Hematopoietic multipotent progenitor cell treated with erythropoietin and hydrocortisone succinate and interleukin-3 and kit ligand, for 4 days (in vitro differentiated cells): Measurements from ENCODE around the gene TSSK6.

ENCODE experiments used
- DNase-seq: peaks from one replicate; pipeline ENCODE4 v3.0.0-alpha.2; 2015

TSSK6 gene

GRCh38 chr19:19544257-19544953, 29.1 kb upstream of the TSSK6 start:
- no peak for DNase-seq

- DNase-seq = no peak
Measured at GRCh38 chr19:19543640-19544039, 28.3 kb upstream of the TSSK6 start.

DNA sequence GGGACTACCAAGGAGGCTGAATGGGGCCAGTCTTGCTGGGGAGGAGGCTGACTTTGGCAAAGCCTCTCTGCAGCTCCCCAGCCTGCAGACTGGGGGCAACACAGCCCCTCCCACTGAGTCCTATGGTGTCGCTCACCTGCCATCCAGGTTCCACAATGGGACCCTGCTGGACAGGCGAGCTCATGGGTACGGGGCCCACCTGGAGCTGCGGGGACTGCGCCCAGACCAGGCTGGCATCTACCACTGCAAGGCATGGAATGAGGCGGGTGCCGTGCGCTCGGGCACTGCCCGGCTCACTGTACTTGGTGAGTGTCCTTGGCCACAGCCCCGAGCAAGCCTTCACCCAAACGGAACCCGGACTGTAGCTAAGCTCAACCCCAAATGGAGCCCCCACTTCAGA, 27.8 kb upstream of the TSSK6 start:
- DNase-seq = no peak

DNA sequence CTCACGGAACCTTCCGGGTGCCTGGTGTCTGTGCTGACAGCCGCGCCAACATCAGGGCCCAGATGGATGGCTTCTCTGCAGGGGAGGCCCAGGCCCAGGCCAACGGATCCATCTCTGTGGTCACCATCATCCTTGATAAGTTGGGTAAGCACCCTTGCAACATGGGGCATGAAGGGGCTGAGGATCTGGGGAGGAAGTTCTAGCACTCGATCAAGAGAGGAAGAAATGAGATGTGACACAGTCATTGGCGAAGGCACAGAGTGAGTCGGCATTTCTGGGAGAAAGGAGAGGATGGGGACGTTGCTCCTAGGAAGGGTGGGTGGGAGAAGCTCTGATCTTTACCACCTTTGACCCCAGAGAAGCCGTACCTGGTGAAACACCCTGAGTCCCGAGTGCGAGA, 27.2 kb upstream of the TSSK6 start:
- DNase-seq = peak; percentile 66

DNA sequence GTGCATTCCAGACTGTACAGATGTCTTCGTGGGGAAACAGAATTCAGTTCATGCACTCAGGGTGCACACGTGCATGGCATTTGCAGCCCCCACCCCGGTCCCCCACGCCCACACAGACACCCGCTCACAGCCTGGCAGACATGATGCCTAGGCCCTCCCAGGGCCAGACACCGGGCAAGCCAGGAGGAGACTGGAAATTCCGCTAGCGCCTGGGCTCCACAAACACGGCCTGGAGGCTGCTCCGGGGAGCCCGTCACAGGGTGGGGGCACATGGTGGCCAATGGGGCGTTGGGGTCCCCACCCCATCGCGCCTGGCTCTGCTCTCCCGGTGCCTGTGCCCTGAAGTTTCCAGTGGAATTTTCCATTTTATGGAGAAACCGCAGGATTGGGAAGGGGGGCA, 26.3 kb upstream of the TSSK6 start:
- DNase-seq = no peak

GRCh38 chr19:19540715-19541515, 25.6 kb upstream of the TSSK6 start:
- peak; percentile 82 for DNase-seq

GRCh38 chr19:19540064-19540714, 24.8 kb upstream of the TSSK6 start:
- peak; percentile 95 for DNase-seq

DNA sequence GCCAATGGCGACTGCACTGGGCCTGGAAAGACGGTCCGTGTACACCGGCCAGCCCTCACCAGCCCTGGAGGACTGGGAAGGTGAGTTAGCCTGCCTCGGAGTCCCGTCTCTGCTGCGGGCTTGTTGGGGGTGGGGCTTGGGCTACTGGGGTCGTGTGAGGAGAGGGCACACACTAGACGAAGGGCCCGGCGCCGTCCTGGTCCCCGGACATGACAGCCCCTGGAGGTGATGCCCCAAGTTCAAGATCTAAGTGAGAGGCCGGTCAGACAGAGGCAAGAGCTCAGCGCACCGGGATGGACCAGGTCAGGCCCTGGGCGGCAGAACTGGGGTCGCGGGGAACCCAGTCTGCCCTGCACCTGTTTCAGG, 24.3 kb upstream of the TSSK6 start:
- DNase-seq = no peak

GRCh38 chr19:19538785-19539166, 23.4 kb upstream of the TSSK6 start:
- DNase-seq = no peak

DNA sequence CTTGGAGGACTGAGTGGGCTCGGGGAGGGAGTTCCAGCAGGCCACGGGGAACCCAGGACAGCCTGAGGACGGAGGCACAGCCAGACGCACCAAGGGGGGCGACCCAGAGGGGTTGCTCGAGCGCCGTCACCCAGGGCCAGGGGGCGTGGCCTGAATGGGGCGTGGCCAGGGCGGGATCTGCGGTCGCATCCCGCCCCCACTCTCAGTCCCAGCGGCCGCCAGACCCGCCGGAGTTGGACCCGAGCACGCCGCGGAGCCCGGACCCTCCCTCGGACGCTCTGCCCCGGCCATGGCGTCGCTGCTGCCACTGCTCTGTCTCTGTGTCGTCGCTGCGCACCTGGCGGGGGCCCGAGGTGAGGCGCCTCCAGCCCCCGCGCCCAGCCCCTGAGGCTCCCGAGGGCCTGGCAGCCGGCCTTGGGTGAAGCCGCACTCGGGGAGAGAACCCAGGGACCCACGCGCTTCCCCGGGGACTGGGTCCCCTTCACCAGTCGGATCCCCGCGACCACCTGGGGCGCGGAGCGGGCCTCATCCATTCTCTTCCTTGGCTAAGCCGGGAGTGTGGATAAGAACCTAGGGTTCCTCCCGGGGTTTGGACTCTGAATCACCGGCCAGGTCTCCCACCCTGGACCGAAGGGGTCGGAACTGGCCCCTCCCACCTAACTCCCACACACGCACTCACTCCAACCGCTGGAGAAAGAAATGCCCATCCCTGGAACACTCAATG, 22.9 kb upstream of the TSSK6 start, which contains the start of gene CILP2:
CILP2 (plus strand) TSS at position 205 of the 724 bp plus-strand sequence; CDS start at position 290, 85 bp downstream.
- DNase-seq = peak; percentile 58

DNA sequence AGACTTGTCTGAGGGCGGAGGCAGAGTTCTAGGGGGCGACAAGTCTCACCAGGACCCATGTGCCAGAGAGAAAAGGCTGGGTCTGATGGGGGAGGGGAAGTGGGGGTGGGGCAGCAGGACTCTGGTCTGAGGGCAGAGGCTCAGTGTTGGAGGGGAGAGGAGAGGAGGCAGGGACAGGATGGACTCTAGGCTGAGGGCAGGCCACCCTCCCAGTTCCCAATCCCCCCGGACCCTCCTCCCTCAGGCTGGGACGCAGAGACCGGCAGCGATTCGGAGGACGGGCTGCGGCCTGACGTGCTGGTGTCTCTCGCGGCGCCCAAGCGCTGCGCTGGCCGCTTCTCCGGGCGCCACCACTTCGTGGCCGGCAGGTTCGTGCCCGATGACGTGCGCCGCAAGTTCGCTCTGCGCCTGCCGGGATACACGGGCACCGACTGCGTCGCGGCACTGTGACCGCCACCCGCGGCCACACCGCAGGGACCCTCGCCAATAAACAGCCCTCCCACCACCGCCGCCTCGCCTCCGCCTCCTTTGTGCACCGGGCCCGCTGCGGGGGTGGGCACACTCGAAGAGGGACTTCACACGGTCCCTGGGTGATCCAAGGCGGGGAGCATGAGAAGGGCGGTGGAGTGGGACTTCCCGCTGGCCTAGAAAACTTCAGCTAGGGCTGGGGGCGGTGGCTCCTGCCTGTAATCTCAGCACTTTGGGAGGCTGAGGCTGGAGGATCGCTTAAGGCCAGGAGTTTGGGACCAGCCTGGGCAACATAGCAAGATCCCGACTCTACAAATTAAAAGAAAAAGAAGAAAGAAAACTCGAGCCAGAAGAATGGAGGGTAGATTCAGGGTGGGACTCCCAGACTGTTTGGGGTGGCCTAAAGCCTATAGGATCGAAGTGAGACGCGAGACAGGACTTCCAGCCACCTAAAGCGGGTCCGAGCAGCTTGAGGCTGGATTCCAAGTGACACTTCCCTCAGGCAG, 22.0 kb upstream of the TSSK6 start:
- no peak for DNase-seq

GRCh38 chr19:19535311-19536191, 20.2 kb upstream of the TSSK6 start:
- DNase-seq = no peak

DNA sequence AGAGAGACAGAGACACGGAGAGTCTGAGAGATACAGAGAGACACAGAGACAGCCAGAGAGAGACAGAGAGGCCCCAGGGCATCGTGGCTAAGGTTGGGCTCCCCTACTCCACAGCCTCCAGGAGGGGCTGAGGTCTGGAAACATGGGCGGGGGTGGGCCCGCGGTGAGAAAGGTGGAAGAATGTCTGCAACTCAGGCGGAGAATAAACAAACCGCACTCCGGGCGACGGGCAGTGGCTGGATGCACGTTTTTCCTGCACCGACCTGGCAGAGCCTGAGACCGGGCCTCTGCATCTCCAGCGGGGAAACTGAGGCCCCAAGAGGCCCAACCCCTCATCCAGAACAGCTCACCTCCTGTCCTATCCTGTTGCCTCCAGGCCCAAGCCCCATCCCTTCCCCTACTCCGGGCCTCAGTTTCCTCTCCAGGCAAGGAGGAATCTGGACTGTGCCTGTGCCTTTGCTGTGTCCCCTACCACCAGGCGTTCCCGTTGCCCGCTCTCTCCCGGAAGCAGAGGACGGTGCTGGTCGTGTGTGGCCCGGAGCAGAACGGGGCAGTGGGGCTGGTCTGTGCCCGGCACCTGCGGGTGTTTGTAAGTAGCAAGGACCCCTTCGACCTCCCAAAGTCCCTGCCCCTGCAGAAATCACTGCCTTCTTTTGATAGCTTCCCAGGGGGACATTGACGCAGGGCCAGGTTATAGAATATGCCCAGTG, 19.4 kb upstream of the TSSK6 start:
- no peak for DNase-seq

GRCh38 chr19:19533841-19534240, 18.5 kb upstream of the TSSK6 start:
- DNase-seq = no peak

DNA sequence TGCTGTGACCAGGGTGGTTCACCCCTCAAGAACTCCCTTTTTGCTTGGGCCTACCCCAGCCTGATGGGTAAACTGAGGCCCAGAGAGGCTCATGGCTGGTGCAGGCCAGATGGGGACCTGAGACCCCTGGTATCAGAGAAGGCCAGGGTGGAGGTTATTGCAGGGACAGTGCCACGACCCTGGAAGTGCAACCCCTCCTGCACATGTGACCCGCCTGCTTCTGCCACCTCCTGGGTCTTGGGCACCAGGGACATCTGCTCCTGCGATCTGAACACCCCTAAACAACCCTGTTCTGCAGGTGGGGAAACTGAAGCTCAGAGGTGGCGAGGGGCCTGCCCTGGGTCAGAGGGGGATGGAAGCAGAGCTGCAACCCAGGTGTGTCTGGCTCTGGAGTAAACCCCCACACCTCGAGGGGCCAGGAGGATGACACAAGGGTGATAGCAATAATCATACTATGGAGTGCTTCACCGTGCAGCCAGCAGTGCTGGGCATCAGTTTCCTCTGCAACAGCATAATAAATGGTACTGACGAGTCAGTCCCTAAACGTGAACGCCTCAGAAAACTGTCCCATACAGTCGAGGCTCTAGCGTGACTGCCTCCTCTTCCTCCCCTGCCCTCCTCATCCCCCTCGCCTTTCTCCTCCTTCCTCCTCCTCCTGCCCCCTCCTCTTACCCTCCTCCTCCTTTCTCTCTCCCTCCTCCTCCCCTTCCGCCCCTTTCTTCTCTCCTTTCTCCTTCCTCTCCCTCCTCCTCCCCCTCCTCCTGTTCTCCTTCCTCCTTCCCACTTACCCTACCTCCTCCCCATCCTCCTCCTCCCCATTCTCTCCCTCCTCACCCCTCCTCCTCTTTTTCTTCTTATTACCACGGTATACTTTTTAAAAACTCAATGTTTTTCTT, 17.7 kb upstream of the TSSK6 start:
- DNase-seq = no peak

DNA sequence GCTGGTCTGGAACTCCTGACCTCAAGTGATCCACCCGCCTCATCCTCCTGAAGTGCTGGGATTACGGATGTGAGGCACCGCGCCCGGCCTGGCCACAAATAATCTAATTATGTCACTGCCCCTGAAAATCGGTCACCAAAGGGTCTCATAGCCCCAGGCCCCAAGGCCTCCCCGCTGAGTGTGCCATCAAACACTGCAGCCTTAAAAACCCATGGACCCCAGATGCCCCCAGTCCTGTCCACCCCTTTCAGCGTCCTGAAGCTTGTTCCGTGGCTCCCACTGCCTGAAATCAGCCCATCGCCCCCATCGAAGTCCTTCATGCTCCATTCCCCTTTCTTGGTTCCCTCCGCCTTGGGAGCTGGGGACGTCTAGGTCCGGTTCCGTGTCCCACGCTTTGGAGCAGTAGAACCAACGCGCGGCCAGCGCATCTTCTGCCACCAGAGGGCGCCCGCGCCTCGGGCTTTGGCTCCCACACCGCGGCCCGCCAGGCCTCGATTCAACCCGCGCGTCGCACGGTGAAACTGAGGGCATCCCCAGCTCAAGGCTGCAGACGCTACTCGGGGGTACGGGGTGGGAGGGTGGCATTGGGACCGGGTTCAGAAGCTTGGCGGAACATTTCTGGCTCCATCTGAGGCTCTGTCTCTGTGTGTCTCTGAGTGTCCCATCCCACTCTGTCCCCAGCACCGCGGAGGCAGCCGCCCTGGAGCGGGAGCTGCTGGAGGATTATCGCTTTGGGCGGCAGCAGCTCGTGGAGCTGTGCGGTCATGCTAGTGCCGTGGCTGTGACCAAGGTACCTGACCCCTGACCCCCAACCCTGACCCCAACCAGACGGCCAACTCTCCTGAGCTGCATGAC, 16.8 kb upstream of the TSSK6 start:
- peak; percentile 84 for DNase-seq

- no peak for DNase-seq
Measured at GRCh38 chr19:19530889-19531288, 15.5 kb upstream of the TSSK6 start.

- no peak for DNase-seq
Measured at GRCh38 chr19:19530423-19530804, 15.1 kb upstream of the TSSK6 start.
